GM12878 (cell line): Measurements from ENCODE around the gene OLIG2. TPM values are rescaled to one million over a fixed set of nuclear protein-coding genes. Genes with fewer than 3 reads are reported as not detected.

Experiments used
- ATAC-seq: fragments of 200-7000 bp; cut with Tn5 transposase; 3 replicates; pipeline ENCODE4 v1.9.1; 2020; ENCODE audit warnings: mild to moderate bottlenecking, moderate library complexity
- BruUV-seq: library from RNA; stranded (reverse); fragments of 400-500 nt; replicated peaks from 2 replicates; lab custom pipeline; 2021; lab: Mats Ljungman, UMichigan
- CTCF ChIA-PET: fragments of 300-600 bp; sonication (Branson Sonifier 250); formaldehyde crosslinking; extraction: SDS; loops from one replicate; lab custom pipeline; 2021; ENCODE audit warnings: inconsistent platforms; lab: Yijun Ruan, JAX
- POLR2A ChIA-PET: fragments of 350-600 bp; formaldehyde crosslinking; extraction: SDS; loops from one replicate; lab custom pipeline; 2021; ENCODE audit warnings: inconsistent platforms; lab: Charles Lee
- RAD21 ChIA-PET: fragments of 300-600 bp; sonication (Branson Sonifier 250); formaldehyde crosslinking; loops from one replicate; lab custom pipeline; 2023; ENCODE audit warnings: antibody characterized with exemption; ENCODE audit not compliant: unreplicated experiment; lab: Charles Lee
- SMC1A ChIA-PET: fragments of 300-600 bp; sonication (Branson Sonifier 250); formaldehyde crosslinking; loops from one replicate; lab custom pipeline; 2023; ENCODE audit not compliant: unreplicated experiment, uncharacterized antibody; lab: Charles Lee
- DNase-seq: peaks from one replicate; pipeline ENCODE4 v3.0.0-alpha.2; 2011; ENCODE audit warnings: low read depth, low spot score
- FAIRE-seq: peaks from 3 replicates; lab custom pipeline; 2011; peaks lifted over from hg19 to GRCh38; lab: Jason Lieb, UNC
- H2AFZ ChIP-seq: 2 replicates; pipeline ENCODE4 v1.6.0; 2011; ENCODE audit warnings: low read depth, low read length, control low read depth; ENCODE audit not compliant: control insufficient read depth
- H3K27ac ChIP-seq: 2 replicates; pipeline ENCODE4 v1.5.1; 2011; ENCODE audit warnings: control low read depth; ENCODE audit not compliant: control insufficient read depth, insufficient read depth
- H3K27me3 ChIP-seq, 2 experiments: replicated peaks in 1 of 2; 2 replicates each; pipeline versions ENCODE4 v1.6.0 to v1.6.1; 2011; ENCODE audit warnings: low read length in 1 of 2; ENCODE audit not compliant: control insufficient read depth in 2 of 2, insufficient read depth in 2 of 2
- H3K36me3 ChIP-seq, 2 experiments: 2 replicates each; pipeline ENCODE4 v1.5.1; 2011; ENCODE audit warnings: low read length in 1 of 2; ENCODE audit not compliant: control insufficient read depth in 2 of 2, insufficient read depth in 2 of 2
- H3K4me1 ChIP-seq: 2 replicates; pipeline ENCODE4 v1.6.1; 2011; ENCODE audit warnings: mild to moderate bottlenecking, low read length, moderate library complexity, mixed read lengths; ENCODE audit not compliant: control insufficient read depth, insufficient read depth
- H3K4me2 ChIP-seq: 2 replicates; pipeline ENCODE4 v1.6.0; 2011; ENCODE audit warnings: control low read depth; ENCODE audit not compliant: control insufficient read depth, insufficient read depth
- H3K4me3 ChIP-seq: fragments of 200-600 bp; sonication (generic); 2 replicates; pipeline ENCODE4 v1.5.1; 2016
- H3K79me2 ChIP-seq: 2 replicates; pipeline ENCODE4 v1.6.0; 2011; ENCODE audit warnings: low read length; ENCODE audit not compliant: control insufficient read depth, insufficient read depth
- H3K9ac ChIP-seq: 2 replicates; pipeline ENCODE4 v1.8.0; 2011; ENCODE audit warnings: low read length, control low read depth, mixed read lengths; ENCODE audit not compliant: control insufficient read depth, insufficient read depth
- H3K9me3 ChIP-seq: replicated peaks from 3 replicates; pipeline ENCODE4 v1.5.1; 2011; ENCODE audit warnings: mild to moderate bottlenecking, low read length; ENCODE audit not compliant: control insufficient read depth, insufficient read depth
- H4K20me1 ChIP-seq: 2 replicates; pipeline ENCODE4 v1.6.0; 2011; ENCODE audit not compliant: control insufficient read depth, insufficient read depth
- ASH2L ChIP-seq: fragments of 300-600, 200-600 bp; sonication (generic); IDR thresholded peaks from 2 replicates; pipeline ENCODE4 v1.6.1; 2017; ENCODE audit warnings: low read depth, mild to moderate bottlenecking, borderline replicate concordance
- CEBPZ ChIP-seq: fragments of 150-350 bp; IDR thresholded peaks from 2 replicates; pipeline ENCODE4 v1.6.1; 2016; ENCODE audit warnings: low read depth, low read length
- CTCF ChIP-seq, 3 experiments: IDR thresholded peaks in 2 of 3; conservative IDR thresholded peaks in 1 of 3; 2 replicates each; pipeline ENCODE4 v1.5.1; 2011; ENCODE audit warnings: low read depth in 3 of 3, low read length in 3 of 3, mild to moderate bottlenecking in 3 of 3, control low read depth in 2 of 3, moderate library complexity in 2 of 3, inconsistent platforms in 1 of 3, mixed read lengths in 1 of 3; ENCODE audit not compliant: control insufficient read depth in 2 of 3, insufficient read depth in 1 of 3; ENCODE audit errors: extremely low read depth in 1 of 3
- MYC ChIP-seq: IDR thresholded peaks from 2 replicates; pipeline ENCODE4 v1.6.1; 2011; ENCODE audit warnings: mild to moderate bottlenecking, low read length, moderate library complexity, inconsistent platforms; ENCODE audit not compliant: insufficient read depth, insufficient replicate concordance, insufficient read length, severe bottlenecking
- ZZZ3 ChIP-seq: IDR thresholded peaks from 2 replicates; pipeline ENCODE4 v1.6.1; 2011; ENCODE audit warnings: low read depth; ENCODE audit not compliant: control insufficient read depth, insufficient read length
- WGBS: methylation state at CpG from one replicate; pipeline ENCODE4 v1.1.6; 2016; ENCODE audit warnings: low lambda C conversion rate; ENCODE audit not compliant: insufficient replicate concordance, insufficient coverage; ENCODE audit errors: missing lambda C conversion rate; 5-methylcytosine and 5-hydroxymethylcytosine counted together
- in situ Hi-C: fragments of 300-500 bp; cut with MboI; formaldehyde crosslinking; loops from 9 replicates; pipeline ENCODE4 v1.14.3; 2018; ENCODE audit warnings: mixed read lengths
- intact Hi-C: fragments of 100-400 bp; cut with micrococcal nuclease; formaldehyde crosslinking; loops from one replicate; pipeline ENCODE4 v1.14.2; 2022; ENCODE audit not compliant: unreplicated experiment
- polyA plus RNA-seq, 11 experiments: library from polyadenylated mRNA; depleted of rRNA in 4 of 11; unstranded in 6 of 11; stranded (reverse) in 5 of 11; fragments of >200 nt; fragmentation: Nextera tagmentation in 4 of 11; fragmentation: Illumina TruSeq in 1 of 11; extraction: Ambion mirVana in 4 of 11; extraction: Trizol in 1 of 11; gene quantifications; 1 replicate in 1 of 11; 2 replicates in 10 of 11; pipeline versions ENCODE4 v1.2.1 to v1.2.3, GENCODE V29; 2011 to 2016; ENCODE audit warnings: inconsistent platforms in 2 of 11, missing spikeins in 2 of 11, low read depth in 1 of 11
- total RNA-seq, 4 experiments: library from RNA; depleted of rRNA in 3 of 4; stranded (reverse); fragments of >200 nt in 3 of 4; fragmentation: Illumina TruSeq in 1 of 4; extraction: Trizol in 1 of 4; gene quantifications; 2 replicates each; pipeline versions ENCODE4 v1.2.1 to v1.2.3, GENCODE V29; 2013 to 2021

OLIG2 gene
- total and polyA plus RNA-seq, 10 of the 15 experiments (the other 5 are each of a cell fraction or from before 2014, with no cell fraction given): not detected

DNA sequence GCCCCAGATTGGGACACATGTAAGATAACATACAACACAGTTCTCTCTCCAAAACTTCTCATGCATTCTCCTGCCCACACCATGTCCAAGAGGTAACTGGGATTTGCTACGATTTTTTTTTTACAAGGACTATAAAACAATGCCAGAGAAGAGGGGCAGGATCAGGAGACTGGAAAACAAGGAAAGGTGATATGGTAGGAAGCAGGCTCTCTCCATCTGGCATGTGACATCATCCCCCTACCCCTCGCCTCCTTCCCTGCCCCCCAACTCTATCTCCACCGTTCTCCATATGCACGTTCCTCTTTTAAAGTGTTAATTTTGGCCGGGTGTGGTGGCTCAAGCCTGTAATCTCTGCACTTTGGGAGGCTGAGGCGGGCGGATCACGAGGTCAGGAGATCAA, 20.7 kb downstream of the OLIG2 start:
- in situ Hi-C loops (no loop called here), intact Hi-C loops (no loop called here)
- RAD21 ChIA-PET: no interaction called here
- Histone ChIP-seq H3K9me3 (no peaks in the 10 kb centered on the region), H3K4me2 (no peak overlapping the region), H2AFZ (no peak overlapping the region), H3K9ac (no peak overlapping the region), H4K20me1 (no peaks in the 10 kb centered on the region), H3K36me3 (no peaks in the 10 kb centered on the region), H3K27ac (no peak overlapping the region), H3K27me3 (peaks cover 0 to 3% of the 10 kb centered on the region in 2 experiments; a peak in 2 of 4 replicates), H3K4me1 (no peaks in the 10 kb centered on the region), H3K79me2 (no peaks in the 10 kb centered on the region), H3K4me3 (no peak overlapping the region)
- TF ChIP-seq CEBPZ (no peak), CTCF (IDR thresholded peaks at IDR 0.05 in 2 of 3, conservative IDR thresholded peaks at IDR 0.05 in 1 of 3; ENCODE audit: control insufficient read depth in 2 of 3, extremely low read depth in 1 of 3, insufficient read depth in 1 of 3, low read depth in 3 of 3, low read length in 3 of 3) (no peak), ZZZ3 (no peak), ASH2L (no peak), MYC (no peak)
- SMC1A ChIA-PET: no interaction called here
- CTCF ChIA-PET: no interaction called here
- no TSS peak for BruUV-seq
- FAIRE-seq (no peak), DNase-seq (no peak), ATAC-seq (no peak)
- POLR2A ChIA-PET: no interaction called here
- WGBS: 14% methylated on average over 8 of the region's 8 CpGs
